DOHH2 (cell line): ENCODE data around the gene ITPRIPL2.

Source experiments
- H3F3A ChIP-seq: fragments of 200-600 bp; sonication (generic), shearing (Covaris generic); 2 replicates; pipeline ENCODE4 v1.6.0; 2016; ENCODE audit warnings: antibody characterized with exemption, mild to moderate bottlenecking; ENCODE audit not compliant: control insufficient read depth, insufficient read depth
- H3K27ac ChIP-seq: fragments of 200-600 bp; sonication (generic); 2 replicates; pipeline ENCODE4 v1.5.1; 2014; ENCODE audit warnings: low read depth, mild to moderate bottlenecking, low read length, moderate library complexity
- H3K27me3 ChIP-seq: fragments of 200-600 bp; sonication (generic); 2 replicates; pipeline ENCODE4 v1.6.1; 2014; ENCODE audit warnings: mild to moderate bottlenecking, low read length, mixed read lengths; ENCODE audit not compliant: control insufficient read depth
- H3K36me3 ChIP-seq: fragments of 200-600 bp; sonication (generic); 2 replicates; pipeline ENCODE4 v1.6.1; 2014; ENCODE audit warnings: mild to moderate bottlenecking, low read length, moderate library complexity, mixed read lengths; ENCODE audit not compliant: control insufficient read depth
- H3K4me1 ChIP-seq: fragments of 200-600 bp; sonication (generic); 2 replicates; pipeline ENCODE4 v1.6.1; 2014; ENCODE audit warnings: mild to moderate bottlenecking, low read length, mixed read lengths; ENCODE audit not compliant: control insufficient read depth
- H3K4me2 ChIP-seq: fragments of 200-600 bp; sonication (generic); 2 replicates; pipeline ENCODE4 v1.6.0; 2014; ENCODE audit warnings: mild to moderate bottlenecking, low read length, moderate library complexity
- H3K4me3 ChIP-seq: fragments of 200-600 bp; sonication (generic); 2 replicates; pipeline ENCODE4 v1.5.1; 2014; ENCODE audit warnings: mild to moderate bottlenecking, low read length, mixed read lengths
- H3K79me2 ChIP-seq: fragments of 200-600 bp; sonication (generic); 2 replicates; pipeline ENCODE4 v1.6.1; 2014; ENCODE audit warnings: mild to moderate bottlenecking, low read length, mixed read lengths; ENCODE audit not compliant: control insufficient read depth
- H3K9me2 ChIP-seq: fragments of 200-600 bp; sonication (generic); replicated peaks from 2 replicates; pipeline ENCODE4 v1.6.1; 2014; ENCODE audit warnings: mild to moderate bottlenecking, low read length, mixed read lengths; ENCODE audit not compliant: control insufficient read depth
- H3K9me3 ChIP-seq: fragments of 200-600 bp; sonication (generic); 2 replicates; pipeline ENCODE4 v1.6.1; 2014; ENCODE audit warnings: antibody characterized with exemption, low read length, mixed read lengths; ENCODE audit not compliant: control insufficient read depth, insufficient read depth
- H4K20me1 ChIP-seq: fragments of 200-600 bp; sonication (generic); 2 replicates; pipeline ENCODE4 v1.6.0; 2014; ENCODE audit warnings: low read depth, mild to moderate bottlenecking, antibody characterized with exemption, low read length, moderate library complexity; ENCODE audit not compliant: control insufficient read depth, insufficient read depth
- CTCF ChIP-seq: fragments of 200-600 bp; sonication (generic); IDR thresholded peaks from one replicate; pipeline ENCODE4 v1.5.1; 2014; ENCODE audit warnings: antibody characterized with exemption, mild to moderate bottlenecking, low read depth, low read length; ENCODE audit not compliant: poor library complexity, severe bottlenecking
- EZH2phosphoT487 ChIP-seq: fragments of 200-600 bp; sonication (generic); IDR thresholded peaks from 2 replicates; pipeline ENCODE4 v1.6.1; 2017; ENCODE audit warnings: borderline replicate concordance, mild to moderate bottlenecking, antibody characterized with exemption, low read length, moderate library complexity, mixed read lengths

Gene ITPRIPL2

GRCh38 chr16:19140396-19140795 lies 26.6 kb downstream of the ITPRIPL2 start:
- H3K4me3 ChIP-seq: no peak overlapping the region
- no peaks in the 10 kb centered on the region for H3K4me1 ChIP-seq
- TF ChIP-seq EZH2phosphoT487 (no peak), CTCF (no peak)
- no peaks in the 10 kb centered on the region for H3F3A ChIP-seq
- H3K4me2 ChIP-seq: no peak overlapping the region
- no peaks in the 10 kb centered on the region for H3K79me2 ChIP-seq
- H3K27me3 ChIP-seq: peaks cover 9% of the 10 kb centered on the region; the same call in 1 of the 2 replicates
- no peaks in the 10 kb centered on the region for H3K9me3 ChIP-seq
- H3K36me3 ChIP-seq: no peaks in the 10 kb centered on the region
- no peak overlapping the region for H3K27ac ChIP-seq
- no peaks in the 10 kb centered on the region for H3K9me2 ChIP-seq
- H4K20me1 ChIP-seq: no peaks in the 10 kb centered on the region

GRCh38 chr16:19142939-19143598 lies 29.3 kb downstream of the ITPRIPL2 start:
- Histone ChIP-seq H3K9me2 (no peaks in the 10 kb centered on the region), H3K4me3 (no peak overlapping the region), H3K36me3 (no peaks in the 10 kb centered on the region), H3F3A (no peaks in the 10 kb centered on the region), H3K27me3 (peaks cover 14% of the 10 kb centered on the region; the same call in 1 of the 2 replicates), H3K4me2 (no peak overlapping the region), H4K20me1 (no peaks in the 10 kb centered on the region), H3K79me2 (no peaks in the 10 kb centered on the region), H3K4me1 (no peaks in the 10 kb centered on the region), H3K27ac (no peak overlapping the region), H3K9me3 (peaks cover 3% of the 10 kb centered on the region; the same call in 1 of the 2 replicates)
- no peak for TF ChIP-seq CTCF

GRCh38 chr16:19143599-19143956 lies 29.8 kb downstream of the ITPRIPL2 start:
- H3K4me1 ChIP-seq: no peaks in the 10 kb centered on the region
- no peak for TF ChIP-seq CTCF
- TF ChIP-seq EZH2phosphoT487: no peak
- peaks cover 14% of the 10 kb centered on the region; the same call in 1 of the 2 replicates for H3K27me3 ChIP-seq
- no peaks in the 10 kb centered on the region for H3K9me2 ChIP-seq
- H3K4me2 ChIP-seq: no peak overlapping the region
- no peaks in the 10 kb centered on the region for H4K20me1 ChIP-seq
- no peak overlapping the region for H3K27ac ChIP-seq
- H3K4me3 ChIP-seq: no peak overlapping the region
- peaks cover 3% of the 10 kb centered on the region; the same call in 1 of the 2 replicates for H3K9me3 ChIP-seq
- no peaks in the 10 kb centered on the region for H3F3A ChIP-seq
- H3K79me2 ChIP-seq: no peaks in the 10 kb centered on the region
- no peaks in the 10 kb centered on the region for H3K36me3 ChIP-seq
